NCI-H187 treated with DMSO at 0.1 percent for 48 hours (cell line): ENCODE results near the gene MRTFA.
"Not testable (repeated sequence)": the region's sequence is repeated elsewhere in the genome, so short reads cannot be mapped to it uniquely, and the experiment has no call there.

ENCODE experiments used
- DNase-seq: peaks from one replicate; lab custom pipeline; 2025; lab: John Stamatoyannopoulos, UW

MRTFA gene

GRCh38 chr22:40595497-40596234, 40.9 kb downstream of the MRTFA start:
- no peak for DNase-seq

- no peak for DNase-seq
Observed at GRCh38 chr22:40594924-40595323, 41.6 kb downstream of the MRTFA start.

- no peak for DNase-seq
Observed at GRCh38 chr22:40594346-40594745, 42.2 kb downstream of the MRTFA start.

GRCh38 chr22:40593460-40594273, 42.9 kb downstream of the MRTFA start:
- no peak for DNase-seq

GRCh38 chr22:40592352-40593113, 44.0 kb downstream of the MRTFA start:
- no peak for DNase-seq

- DNase-seq = no peak
Observed at GRCh38 chr22:40588726-40589125, 47.8 kb downstream of the MRTFA start.

- DNase-seq = no peak
Observed at GRCh38 chr22:40586781-40587180, 49.7 kb downstream of the MRTFA start.

GRCh38 chr22:40585310-40585751, 51.2 kb downstream of the MRTFA start:
- DNase-seq = no peak

GRCh38 chr22:40584766-40585165, 51.8 kb downstream of the MRTFA start:
- DNase-seq = not testable (repeated sequence)

GRCh38 chr22:40583053-40583741, 53.3 kb downstream of the MRTFA start:
- DNase-seq = no peak

GRCh38 chr22:40582063-40582462, 54.5 kb downstream of the MRTFA start:
- no peak for DNase-seq

GRCh38 chr22:40580631-40581030, 55.9 kb downstream of the MRTFA start:
- no peak for DNase-seq

- DNase-seq = no peak
Observed at GRCh38 chr22:40578171-40578570, 58.3 kb downstream of the MRTFA start.

- no peak for DNase-seq
Observed at GRCh38 chr22:40572976-40573375, 63.5 kb downstream of the MRTFA start.

- DNase-seq = no peak
Observed at GRCh38 chr22:40571887-40572286, 64.6 kb downstream of the MRTFA start.

GRCh38 chr22:40567626-40568328, 68.7 kb downstream of the MRTFA start:
- no peak for DNase-seq

GRCh38 chr22:40567106-40567505, 69.4 kb downstream of the MRTFA start:
- DNase-seq = no peak

GRCh38 chr22:40560994-40561515, 75.5 kb downstream of the MRTFA start:
- DNase-seq = no peak

- DNase-seq = no peak
Observed at GRCh38 chr22:40560551-40560950, 76.0 kb downstream of the MRTFA start.

- DNase-seq = no peak
Observed at GRCh38 chr22:40557972-40558371, 78.5 kb downstream of the MRTFA start.

- no peak for DNase-seq
Observed at GRCh38 chr22:40556641-40557040, 79.9 kb downstream of the MRTFA start.
